SK-N-SH (cell line): ENCODE results near the gene RPS6KA2.

Source experiments
- EP300 ChIP-seq, 2 experiments: IDR thresholded peaks; 2 replicates each; pipeline versions ENCODE4 v1.4.0 to v1.6.1; 2012; ENCODE audit warnings: borderline replicate concordance in 1 of 2, low read depth in 1 of 2, low read length in 1 of 2
- MXI1 ChIP-seq: IDR thresholded peaks from 2 replicates; pipeline ENCODE4 v1.6.1; 2012; ENCODE audit warnings: mild to moderate bottlenecking, low read depth, low read length, improper control_type of control experiment
- NRF1 ChIP-seq: IDR thresholded peaks from 2 replicates; pipeline ENCODE4 v1.6.1; 2012; ENCODE audit warnings: low read depth, mild to moderate bottlenecking, low read length
- TEAD4 ChIP-seq: IDR thresholded peaks from 2 replicates; pipeline ENCODE4 v1.4.0; 2012; ENCODE audit warnings: mild to moderate bottlenecking, borderline replicate concordance; ENCODE audit not compliant: insufficient read depth

- TF ChIP-seq TEAD4 (no peak), NRF1 (no peak), EP300 (IDR thresholded peaks at IDR 0.05; ENCODE audit: borderline replicate concordance in 1 of 2, low read depth in 1 of 2, low read length in 1 of 2) (no peak), MXI1 (no peak)
Measured at GRCh38 chr6:166382500-166382932, 244.5 kb downstream of the RPS6KA2 start.
